B cell (primary cell): Measurements from ENCODE around the gene BRI3BP. TPM values are rescaled to one million over a fixed set of nuclear protein-coding genes. Genes with fewer than 3 reads are reported as not detected.

Source experiments
- ATAC-seq: fragments of 200-7000 bp; cut with Tn5 transposase; one replicate; pipeline ENCODE4 v1.10.0; 2021; ENCODE audit warnings: low read depth, mild to moderate bottlenecking, moderate number of reproducible peaks, moderate library complexity
- CTCF ChIA-PET: fragments of 350-600 bp; sonication (Branson Sonifier 250); formaldehyde crosslinking; loops from one replicate; lab custom pipeline; 2021; ENCODE audit warnings: antibody characterized with exemption, inconsistent platforms; lab: Charles Lee
- POLR2A ChIA-PET: fragments of 350-600 bp; sonication (Branson Sonifier 250); formaldehyde crosslinking; loops from one replicate; lab custom pipeline; 2021; ENCODE audit warnings: antibody characterized with exemption; lab: Charles Lee
- DNase-seq: peaks from one replicate; pipeline ENCODE4 v3.0.0; 2013
- H2AFZ ChIP-seq: 2 replicates; pipeline ENCODE4 v1.6.1; 2012; ENCODE audit warnings: mild to moderate bottlenecking, low read depth, low read length; ENCODE audit not compliant: insufficient read depth, poor library complexity, severe bottlenecking
- H3K27ac ChIP-seq, 2 donors: 1 replicate in 1 of 2; 2 replicates in 1 of 2; pipeline ENCODE4 v1.5.1; 2012 to 2013; ENCODE audit warnings: low read length in 2 of 2, mild to moderate bottlenecking in 2 of 2, moderate library complexity in 1 of 2
- H3K27me3 ChIP-seq, 4 experiments: fragments of 200-600 bp in 1 of 4; sonication (generic) in 1 of 4; replicated peaks in 1 of 4; 1 replicate in 2 of 4; 2 replicates in 2 of 4; pipeline versions ENCODE4 v1.6.1 to v1.7.0; 2013 to 2016; ENCODE audit warnings: low read length in 3 of 4, mild to moderate bottlenecking in 2 of 4, mixed read lengths in 1 of 4, moderate library complexity in 1 of 4; ENCODE audit not compliant: insufficient read depth in 4 of 4, control insufficient read depth in 3 of 4; ENCODE audit errors: control extremely low read depth in 1 of 4
- H3K36me3 ChIP-seq, 2 experiments: replicated peaks in 1 of 2; 1 replicate in 1 of 2; 2 replicates in 1 of 2; pipeline versions ENCODE4 v1.6.1 to v1.7.1; 2013; ENCODE audit warnings: low read length in 1 of 2; ENCODE audit not compliant: insufficient read depth in 2 of 2, control insufficient read depth in 1 of 2; ENCODE audit errors: control extremely low read depth in 1 of 2, extremely low read depth in 1 of 2
- H3K4me1 ChIP-seq, 2 donors: fragments of 200-600 bp in 1 of 2; sonication (generic) in 1 of 2; 1 replicate in 1 of 2; 2 replicates in 1 of 2; pipeline versions ENCODE4 v1.5.1 to v1.6.1; 2013 to 2017; ENCODE audit warnings: low read length in 2 of 2; ENCODE audit not compliant: control insufficient read depth in 2 of 2, insufficient read depth in 2 of 2
- H3K4me2 ChIP-seq: replicated peaks from 2 replicates; pipeline ENCODE3; 2012; ENCODE audit warnings: mild to moderate bottlenecking, low read depth, low read length; ENCODE audit not compliant: poor library complexity, severe bottlenecking
- H3K4me3 ChIP-seq, 5 experiments: fragments of 200-600 bp in 1 of 5; sonication (generic) in 1 of 5; 1 replicate in 3 of 5; 2 replicates in 2 of 5; pipeline versions ENCODE4 v1.5.1 to v1.7.0; 2011 to 2016; ENCODE audit warnings: low read length in 4 of 5, mild to moderate bottlenecking in 4 of 5, low read depth in 2 of 5, control low read depth in 1 of 5, moderate library complexity in 1 of 5; ENCODE audit not compliant: insufficient read depth in 1 of 5; ENCODE audit errors: control extremely low read depth in 1 of 5, extremely low read depth in 1 of 5
- H3K79me2 ChIP-seq: fragments of 200-600 bp; sonication (generic); one replicate; pipeline ENCODE4 v1.6.0; 2016; ENCODE audit warnings: low read length; ENCODE audit not compliant: control insufficient read depth, insufficient read depth
- H3K9ac ChIP-seq: fragments of 200-600 bp; sonication (generic); 2 replicates; pipeline ENCODE4 v1.6.1; 2017; ENCODE audit warnings: mild to moderate bottlenecking, low read length, moderate library complexity
- H3K9me3 ChIP-seq, 3 donors: one replicate each; pipeline versions ENCODE4 v1.6.1 to v1.7.1; 2013; ENCODE audit warnings: low read length in 2 of 3; ENCODE audit not compliant: control insufficient read depth in 2 of 3, insufficient read depth in 1 of 3; ENCODE audit errors: control extremely low read depth in 1 of 3
- H4K20me1 ChIP-seq: 2 replicates; pipeline ENCODE4 v1.6.0; 2012; ENCODE audit warnings: mild to moderate bottlenecking, low read length; ENCODE audit not compliant: insufficient read depth, control insufficient read depth, poor library complexity, severe bottlenecking
- H3K27ac Mint-ChIP-seq: one replicate; pipeline ENCODE4 v1.8.0; 2021; ENCODE audit warnings: mixed read lengths
- H3K27me3 Mint-ChIP-seq: one replicate; pipeline ENCODE4 v1.8.0; 2021; ENCODE audit warnings: mixed read lengths
- H3K4me1 Mint-ChIP-seq: one replicate; pipeline ENCODE4 v1.8.0; 2021; ENCODE audit warnings: mixed read lengths
- H3K4me3 Mint-ChIP-seq: one replicate; pipeline ENCODE4 v1.8.0; 2021; ENCODE audit warnings: mixed read lengths
- H3K9me3 Mint-ChIP-seq: one replicate; pipeline ENCODE4 v1.8.0; 2022; ENCODE audit warnings: mixed read lengths; ENCODE audit not compliant: insufficient read depth
- EZH2 ChIP-seq: IDR thresholded peaks from 2 replicates; pipeline ENCODE4 v1.6.1; 2012; ENCODE audit warnings: borderline replicate concordance, low read depth, mild to moderate bottlenecking, moderate library complexity, low read length; ENCODE audit not compliant: insufficient read depth, poor library complexity, severe bottlenecking
- WGBS: methylation state at CpG from one replicate; pipeline ENCODE4 v1.1.5; 2013; ENCODE audit warnings: missing lambda C conversion rate; ENCODE audit not compliant: insufficient coverage; 5-methylcytosine and 5-hydroxymethylcytosine counted together
- intact Hi-C: fragments of 100-400 bp; cut with micrococcal nuclease; formaldehyde crosslinking; loops from one replicate; pipeline ENCODE4 v1.10.0; 2022
- polyA plus RNA-seq: library from polyadenylated mRNA; depleted of rRNA; stranded (reverse); fragments of >200 nt; gene quantifications from 2 replicates; pipeline ENCODE4 v1.2.3, GENCODE V29; 2012
- total RNA-seq, 2 donors: library from RNA; stranded (reverse); fragments of 120-200 nt in 1 of 2; gene quantifications; 1 replicate in 1 of 2; 2 replicates in 1 of 2; pipeline versions ENCODE4 v1.2.3 to v1.2.4, GENCODE V29; 2013 to 2022
- TF ChIP-seq, protein P1 (sequence below): fragments of 200-600 bp; IDR thresholded peaks from one replicate; pipeline ENCODE4 v1.8.0; 2022; ENCODE audit warnings: antibody characterized with exemption, mild to moderate bottlenecking

Gene BRI3BP
- total and polyA plus RNA-seq, 2 donors (not counting 1 experiment from before 2014, with no cell fraction given), result 5.2 to 14.3 TPM

DNA sequence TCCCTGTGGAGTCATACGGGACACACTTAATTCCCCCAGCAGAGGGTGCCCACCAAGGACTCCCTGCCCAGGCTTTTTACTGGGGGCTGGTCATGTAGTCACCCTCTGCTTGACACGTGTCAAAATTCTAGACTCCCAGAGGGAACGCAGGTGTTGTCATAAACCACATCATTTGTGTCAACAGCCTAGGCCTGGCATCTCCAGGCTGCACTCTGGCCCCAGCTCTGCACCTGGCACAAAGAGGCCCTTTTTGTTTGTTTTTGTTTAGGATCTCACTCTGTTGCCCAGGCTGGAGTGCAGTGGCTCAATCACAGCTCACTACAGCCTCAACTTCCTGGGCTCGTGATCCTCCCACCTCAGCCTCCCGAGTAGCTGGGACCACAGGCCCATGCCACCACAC is 21.1 kb downstream of the BRI3BP start:
- Histone ChIP-seq H3K79me2 (peaks cover 40% of the 10 kb centered on the region), H3K4me2 (no peak overlapping the region), H3K27ac (no peak overlapping the region), H3K9me3 (no peaks in the 10 kb centered on the region), H3K4me3 (no peak overlapping the region), H3K27me3 (no peaks in the 10 kb centered on the region), H2AFZ (no peak overlapping the region), H3K9ac (no peak overlapping the region), H4K20me1 (peaks cover 13% of the 10 kb centered on the region), H3K36me3 (peaks cover 0 to 42% of the 10 kb centered on the region in 2 experiments), H3K4me1 (no peaks in the 10 kb centered on the region)
- H3K9me3 Mint-ChIP-seq, result no peaks in the 10 kb centered on the region
- no peaks in the 10 kb centered on the region for H3K27me3 Mint-ChIP-seq
- CTCF ChIA-PET, result no interaction called here
- POLR2A ChIA-PET, result no interaction called here
- TF ChIP-seq EZH2, result no peak
- TF ChIP-seq, protein P1, sequence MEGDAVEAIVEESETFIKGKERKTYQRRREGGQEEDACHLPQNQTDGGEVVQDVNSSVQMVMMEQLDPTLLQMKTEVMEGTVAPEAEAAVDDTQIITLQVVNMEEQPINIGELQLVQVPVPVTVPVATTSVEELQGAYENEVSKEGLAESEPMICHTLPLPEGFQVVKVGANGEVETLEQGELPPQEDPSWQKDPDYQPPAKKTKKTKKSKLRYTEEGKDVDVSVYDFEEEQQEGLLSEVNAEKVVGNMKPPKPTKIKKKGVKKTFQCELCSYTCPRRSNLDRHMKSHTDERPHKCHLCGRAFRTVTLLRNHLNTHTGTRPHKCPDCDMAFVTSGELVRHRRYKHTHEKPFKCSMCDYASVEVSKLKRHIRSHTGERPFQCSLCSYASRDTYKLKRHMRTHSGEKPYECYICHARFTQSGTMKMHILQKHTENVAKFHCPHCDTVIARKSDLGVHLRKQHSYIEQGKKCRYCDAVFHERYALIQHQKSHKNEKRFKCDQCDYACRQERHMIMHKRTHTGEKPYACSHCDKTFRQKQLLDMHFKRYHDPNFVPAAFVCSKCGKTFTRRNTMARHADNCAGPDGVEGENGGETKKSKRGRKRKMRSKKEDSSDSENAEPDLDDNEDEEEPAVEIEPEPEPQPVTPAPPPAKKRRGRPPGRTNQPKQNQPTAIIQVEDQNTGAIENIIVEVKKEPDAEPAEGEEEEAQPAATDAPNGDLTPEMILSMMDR, result no peak
- DNase-seq (no peak), ATAC-seq (no peak)
- intact Hi-C loops, result no loop called here
- peaks cover 7% of the 10 kb centered on the region for H3K4me1 Mint-ChIP-seq
- H3K4me3 Mint-ChIP-seq, result no peak overlapping the region
- H3K27ac Mint-ChIP-seq, result no peak overlapping the region
- WGBS, result 73% methylated on average over 3 of the region's 5 CpGs

DNA sequence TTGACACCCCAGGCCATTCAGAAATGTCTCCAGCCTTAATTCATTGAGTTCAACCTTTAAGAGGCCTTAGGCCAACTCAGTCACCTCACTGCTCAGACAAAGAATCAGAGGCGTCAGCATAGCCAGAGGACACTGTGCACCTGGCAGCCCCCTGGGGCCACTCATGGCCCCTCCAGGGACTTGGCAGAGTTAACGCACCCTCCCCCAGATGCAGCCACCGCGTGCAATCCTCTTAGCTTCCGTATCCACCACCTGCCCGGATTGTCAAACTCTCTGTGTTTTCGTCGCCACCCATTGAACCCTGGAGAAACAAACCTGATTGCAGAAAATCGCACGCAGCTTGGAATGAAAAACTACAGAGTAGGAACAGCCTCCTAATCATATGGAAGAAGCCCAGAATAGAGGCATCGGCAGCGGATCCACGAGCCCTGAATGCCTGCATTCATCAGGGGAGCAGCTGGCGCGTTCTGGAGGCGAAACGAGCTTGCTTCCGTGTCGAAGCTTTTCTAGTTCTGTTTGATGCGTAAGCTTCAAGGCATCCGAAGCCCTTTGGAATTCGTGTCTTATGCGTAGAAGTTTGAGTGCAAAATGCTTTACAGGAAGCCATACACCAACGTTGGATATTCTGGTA is 22.4 kb downstream of the BRI3BP start:
- intact Hi-C loops, result no loop called here
- peak overlapping the region; percentile 6 for H3K27ac Mint-ChIP-seq

More for the DNA sequence above, 22.4 kb downstream of the BRI3BP start:
- POLR2A ChIA-PET, result interaction anchor here (0.6 kb wide), 2 partner anchors 57 to 893 kb away, joined by 3 to 9 read pairs; no protein-coding TSS in a partner anchor
- Histone ChIP-seq H3K4me3 (no peak overlapping the region), H3K79me2 (peaks cover 27% of the 10 kb centered on the region), H3K9ac (no peak overlapping the region), H3K9me3 (no peaks in the 10 kb centered on the region), H4K20me1 (peaks cover 13% of the 10 kb centered on the region), H3K4me1 (no peaks in the 10 kb centered on the region), H3K27me3 (no peaks in the 10 kb centered on the region), H3K36me3 (peaks cover 0 to 44% of the 10 kb centered on the region in 2 experiments), H3K4me2 (no peak overlapping the region), H3K27ac (no peak overlapping the region), H2AFZ (no peak overlapping the region)
- Mint-ChIP-seq H3K4me1 (peaks cover 7% of the 10 kb centered on the region), H3K9me3 (no peaks in the 10 kb centered on the region), H3K27me3 (no peaks in the 10 kb centered on the region), H3K4me3 (no peak overlapping the region)
- DNase-seq (no peak), ATAC-seq (no peak)
- 91% methylated on average over 21 of the region's 24 CpGs for WGBS
- TF ChIP-seq, protein P1, result no peak
- CTCF ChIA-PET, result no interaction called here
